Activated T-cell treated with anti-CD3 and anti-CD28 coated beads, Interleukin-2, amount 50 U/mL, for 4 hours (primary cell): ENCODE data around the gene ZNF396. TPM values are rescaled to one million over a fixed set of nuclear protein-coding genes. Genes with fewer than 3 reads are reported as not detected.

ENCODE experiments used
- ATAC-seq, 2 donors: fragments of 200-7000 bp; cut with Tn5 transposase; one replicate each; pipeline ENCODE4 v1.10.0; 2021
- DNase-seq: peaks from one replicate; pipeline ENCODE4 v3.0.0-alpha.2; 2020
- H3K27me3 Mint-ChIP-seq: one replicate; pipeline ENCODE4 v1.8.0; 2021; ENCODE audit warnings: low read depth, mixed read lengths
- H3K36me3 Mint-ChIP-seq: one replicate; pipeline ENCODE4 v1.8.0; 2022; ENCODE audit warnings: mixed read lengths; ENCODE audit not compliant: insufficient read depth
- H3K4me1 Mint-ChIP-seq: one replicate; pipeline ENCODE4 v1.8.0; 2021; ENCODE audit warnings: low read depth, mixed read lengths
- H3K4me3 Mint-ChIP-seq: one replicate; pipeline ENCODE4 v1.8.0; 2021; ENCODE audit warnings: mild to moderate bottlenecking, moderate library complexity, mixed read lengths
- H3K9me3 Mint-ChIP-seq: one replicate; pipeline ENCODE4 v1.8.0; 2021; ENCODE audit warnings: mixed read lengths
- total RNA-seq, 3 donors: library from RNA; stranded (reverse); gene quantifications; one replicate each; pipeline ENCODE4 v1.2.1, GENCODE V29; 2021

Gene ZNF396
- total RNA-seq, 3 donors from 2014 or later, result 0.20 to 0.49 (median 0.29) TPM

DNA sequence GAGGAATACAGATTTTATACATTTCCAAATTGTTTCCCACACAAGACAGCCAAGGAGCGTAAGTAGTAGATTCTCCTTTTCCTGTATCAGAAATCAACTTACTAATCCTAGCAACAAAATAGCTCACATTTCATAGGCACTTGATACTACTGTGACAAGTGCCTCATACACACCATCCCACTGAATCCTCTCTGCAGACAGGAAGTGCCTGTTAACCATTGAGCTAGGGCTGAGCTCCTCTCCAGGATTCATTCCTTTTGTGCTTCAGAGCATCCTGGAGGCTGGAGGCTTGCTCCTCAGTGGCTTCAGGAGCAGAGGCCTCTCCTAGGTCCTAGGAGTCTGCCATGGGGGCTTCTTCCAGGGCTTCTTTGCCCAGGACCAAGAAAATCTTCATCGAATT lies 20.8 kb upstream of the ZNF396 start:
- H3K4me3 Mint-ChIP-seq, result no peak overlapping the region
- H3K4me1 Mint-ChIP-seq, result no peaks in the 10 kb centered on the region
- ATAC-seq (no peak), DNase-seq (no peak)
- no peaks in the 10 kb centered on the region for H3K9me3 Mint-ChIP-seq
- peaks cover 17% of the 10 kb centered on the region for H3K27me3 Mint-ChIP-seq
- no peaks in the 10 kb centered on the region for H3K36me3 Mint-ChIP-seq

DNA sequence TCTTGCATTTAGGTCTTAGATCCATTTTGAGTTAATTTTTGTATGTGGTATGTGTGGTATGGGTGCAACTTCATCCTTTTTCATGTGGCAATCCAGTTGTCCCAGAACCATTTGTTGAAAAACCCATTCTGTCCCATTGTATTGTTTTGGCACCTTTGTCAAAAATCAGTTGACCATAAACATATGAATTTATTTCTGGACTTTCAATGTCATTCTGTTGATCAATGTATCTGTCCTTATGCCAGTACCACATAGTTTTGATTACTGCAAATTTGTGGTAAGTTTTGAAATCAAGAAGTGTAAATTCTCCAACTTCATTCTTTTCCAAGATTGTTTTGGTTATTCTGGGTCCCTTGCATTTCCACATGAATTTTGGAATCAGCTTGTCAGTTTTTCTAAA lies 16.6 kb upstream of the ZNF396 start:
- no peaks in the 10 kb centered on the region for H3K4me1 Mint-ChIP-seq
- H3K27me3 Mint-ChIP-seq, result peaks cover 10% of the 10 kb centered on the region
- H3K4me3 Mint-ChIP-seq, result no peak overlapping the region
- H3K36me3 Mint-ChIP-seq, result no peaks in the 10 kb centered on the region
- peaks cover 4% of the 10 kb centered on the region for H3K9me3 Mint-ChIP-seq
- ATAC-seq (no peak), DNase-seq (no peak)

DNA sequence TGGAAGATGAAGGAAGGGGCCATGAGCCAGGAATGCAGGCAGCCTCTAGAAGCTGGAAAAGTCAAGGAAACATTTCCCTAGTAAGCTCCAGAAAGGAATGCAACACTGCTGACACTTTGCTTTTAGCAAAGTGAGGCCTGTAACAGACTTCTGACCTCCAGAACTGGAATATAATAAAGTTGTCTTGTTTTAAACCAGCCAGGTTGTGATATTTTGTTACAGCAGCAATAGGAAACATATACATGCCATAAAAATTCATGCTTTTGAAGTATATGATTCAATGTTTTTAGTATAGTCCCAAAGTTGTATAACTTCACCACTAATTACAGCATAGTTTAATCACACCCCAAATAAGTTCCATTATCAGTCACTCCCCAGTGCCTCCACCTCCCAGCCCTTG lies 15.2 kb upstream of the ZNF396 start:
- DNase-seq (no peak), ATAC-seq (no peak)
- Mint-ChIP-seq H3K4me3 (no peak overlapping the region), H3K27me3 (peaks cover 12% of the 10 kb centered on the region), H3K36me3 (no peaks in the 10 kb centered on the region), H3K9me3 (peaks cover 4% of the 10 kb centered on the region), H3K4me1 (no peaks in the 10 kb centered on the region)

DNA sequence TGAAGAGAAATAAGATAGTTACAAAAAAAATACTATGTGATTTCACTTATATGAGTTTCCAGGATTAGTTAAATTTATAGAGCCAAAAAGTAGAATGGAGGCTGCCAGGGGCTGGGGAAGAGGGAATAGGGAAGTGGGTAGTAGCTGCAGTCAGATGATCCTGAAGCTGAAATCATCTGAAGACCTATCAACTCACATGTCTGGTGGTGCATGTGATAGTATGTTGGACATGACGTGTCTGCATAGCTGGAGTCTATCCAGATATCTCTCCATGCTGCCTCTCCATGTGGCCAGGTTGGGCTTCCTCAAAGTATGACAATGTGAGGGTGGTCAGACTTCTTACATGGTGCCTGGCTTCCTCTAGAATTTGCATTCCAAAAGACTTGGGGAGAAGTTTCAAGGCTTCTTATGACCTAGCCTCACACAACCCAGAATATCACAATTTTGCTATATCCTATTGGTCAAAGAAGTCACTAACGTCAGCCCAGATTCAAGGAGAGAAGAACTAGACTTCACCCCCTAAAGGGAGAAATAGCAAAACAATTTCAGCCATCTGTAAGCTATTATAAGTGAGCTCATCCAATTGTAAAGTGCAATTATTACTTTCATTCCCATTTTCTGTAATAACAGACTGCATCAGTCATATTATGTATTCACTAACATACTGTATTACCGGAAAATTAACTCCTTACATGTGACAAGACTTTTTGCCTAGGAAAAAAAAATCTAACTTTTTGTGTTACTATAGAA lies 14.0 kb upstream of the ZNF396 start:
- ATAC-seq, result no peak

DNA sequence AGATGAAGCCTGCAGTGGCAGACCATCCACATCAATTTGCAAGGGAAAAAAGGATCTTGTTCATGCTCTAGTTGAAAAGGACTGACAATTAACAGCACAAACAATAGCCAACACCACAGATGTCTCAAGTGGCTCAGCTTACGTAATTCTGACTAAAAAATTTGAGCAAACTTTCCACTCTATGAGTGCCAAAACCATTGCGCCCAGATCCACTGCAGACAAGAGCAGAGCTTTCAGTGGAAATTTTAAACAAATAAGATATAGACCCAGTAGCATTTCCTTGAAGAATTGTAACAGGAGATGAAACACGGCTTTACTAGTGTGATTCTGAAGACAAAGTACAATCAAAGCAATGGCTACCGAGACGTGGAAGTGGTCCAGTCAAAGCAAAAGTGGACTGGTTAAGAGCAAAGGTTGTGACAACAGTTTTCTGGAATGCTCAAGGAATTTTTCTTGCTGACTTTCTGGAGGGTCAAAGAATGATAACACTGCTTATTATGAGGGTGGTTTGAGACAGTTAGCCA lies 12.0 kb upstream of the ZNF396 start:
- no peak overlapping the region for H3K4me3 Mint-ChIP-seq
- H3K27me3 Mint-ChIP-seq, result peaks cover 14% of the 10 kb centered on the region
- DNase-seq (no peak), ATAC-seq (no peak)
- H3K4me1 Mint-ChIP-seq, result peaks cover 2% of the 10 kb centered on the region
- no peaks in the 10 kb centered on the region for H3K36me3 Mint-ChIP-seq
- peaks cover 4% of the 10 kb centered on the region for H3K9me3 Mint-ChIP-seq

More for the DNA sequence above, 14.0 kb upstream of the ZNF396 start:
- Mint-ChIP-seq H3K36me3 (no peaks in the 10 kb centered on the region), H3K4me1 (peaks cover 2% of the 10 kb centered on the region), H3K4me3 (no peak overlapping the region), H3K27me3 (peaks cover 14% of the 10 kb centered on the region), H3K9me3 (peaks cover 4% of the 10 kb centered on the region)
- DNase-seq, result no peak

DNA sequence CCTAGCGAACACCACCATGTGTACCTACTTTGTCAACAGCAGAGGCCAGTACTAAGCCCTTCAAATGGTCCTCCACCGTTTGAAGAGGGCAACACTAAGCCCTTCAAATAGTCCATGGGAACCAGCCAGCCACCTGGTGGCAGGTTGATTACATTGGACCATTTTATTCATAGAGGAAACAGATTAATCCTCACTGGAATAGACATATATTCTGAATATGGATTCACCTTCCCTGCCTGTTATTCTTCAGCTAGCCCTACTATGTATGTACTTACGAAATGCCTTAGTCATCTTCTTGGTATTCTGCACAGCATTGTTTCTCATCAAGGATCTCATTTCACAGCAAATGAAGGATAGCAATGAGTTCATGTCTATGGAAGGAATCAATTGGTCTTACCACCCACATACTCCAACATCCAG lies 10.0 kb upstream of the ZNF396 start:
- H3K9me3 Mint-ChIP-seq, result no peaks in the 10 kb centered on the region
- peaks cover 2% of the 10 kb centered on the region for H3K4me1 Mint-ChIP-seq
- H3K36me3 Mint-ChIP-seq, result no peaks in the 10 kb centered on the region
- ATAC-seq, result peak; percentile 45 to 62
- H3K27me3 Mint-ChIP-seq, result peaks cover 14% of the 10 kb centered on the region
- H3K4me3 Mint-ChIP-seq, result no peak overlapping the region
- no peak for DNase-seq

DNA sequence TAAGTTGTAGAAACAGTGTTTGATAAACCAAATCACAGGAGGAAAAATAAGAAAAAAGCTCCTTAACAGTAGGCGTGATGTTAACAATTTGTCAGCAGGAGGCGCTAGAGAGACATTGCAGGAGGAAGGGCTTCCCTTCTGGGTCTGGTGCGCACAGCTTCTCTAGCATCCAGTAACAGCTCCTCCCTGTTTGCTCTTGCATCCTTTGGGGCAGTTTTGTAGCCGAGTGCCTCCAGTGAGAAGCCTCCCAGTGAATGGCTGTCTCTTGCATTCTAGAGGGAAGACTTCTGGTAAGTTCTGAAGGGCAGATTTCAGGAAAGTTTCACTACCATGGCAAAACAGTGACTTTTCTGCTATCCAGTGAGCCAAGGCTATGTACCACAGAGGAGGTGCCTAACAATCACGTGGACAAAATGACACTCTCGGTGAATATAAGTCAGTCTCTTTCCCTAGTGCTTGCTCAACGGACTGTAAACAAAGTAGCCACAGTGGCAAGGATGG lies 9.5 kb upstream of the ZNF396 start:
- no peaks in the 10 kb centered on the region for H3K36me3 Mint-ChIP-seq
- H3K9me3 Mint-ChIP-seq, result no peaks in the 10 kb centered on the region
- H3K27me3 Mint-ChIP-seq, result peaks cover 14% of the 10 kb centered on the region
- H3K4me1 Mint-ChIP-seq, result peaks cover 2% of the 10 kb centered on the region
- DNase-seq (peak; percentile 52), ATAC-seq (peak; percentile 86 to 91)
- no peak overlapping the region for H3K4me3 Mint-ChIP-seq

DNA sequence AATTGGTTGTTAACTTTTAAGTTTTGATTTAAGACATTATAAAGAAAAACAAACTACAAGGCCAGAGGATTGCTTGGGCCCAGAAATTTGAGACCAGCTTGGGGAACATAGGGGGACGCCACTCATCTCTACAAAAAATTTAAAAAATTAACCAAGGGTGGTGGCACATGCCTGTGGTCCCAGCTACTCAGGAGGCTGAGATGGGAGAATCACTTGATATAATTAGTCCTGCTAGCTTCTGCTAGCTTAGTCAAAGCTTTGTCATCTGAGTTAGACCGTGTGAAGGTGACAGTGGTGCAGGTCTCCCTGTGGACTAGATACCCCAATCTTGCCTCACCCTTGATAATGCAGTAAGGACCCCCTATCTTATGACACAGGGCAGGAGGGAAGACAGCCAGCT lies 6.0 kb upstream of the ZNF396 start:
- Mint-ChIP-seq H3K4me3 (no peak overlapping the region), H3K9me3 (no peaks in the 10 kb centered on the region), H3K4me1 (peaks cover 2% of the 10 kb centered on the region), H3K36me3 (no peaks in the 10 kb centered on the region), H3K27me3 (peaks cover 7% of the 10 kb centered on the region)
- no peak for ATAC-seq
- no peak for DNase-seq

DNA sequence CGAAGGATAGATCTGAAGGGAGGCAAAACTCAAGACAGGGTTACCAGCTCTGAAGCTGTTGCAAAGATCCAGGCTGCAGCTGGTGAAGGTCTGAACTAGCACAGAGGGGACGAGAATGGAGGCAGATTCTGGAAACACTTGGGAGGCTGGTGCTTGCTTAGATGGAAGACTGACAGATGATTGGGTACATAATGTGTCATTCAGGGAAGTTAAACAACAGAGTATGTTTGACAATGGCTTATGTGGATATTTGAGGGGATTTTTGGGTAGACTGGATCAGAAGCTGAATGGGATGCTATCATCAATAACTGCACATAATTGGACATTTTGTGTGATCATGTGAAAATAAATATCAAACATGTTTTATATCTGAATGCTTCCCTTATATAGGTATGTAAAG lies 2.3 kb upstream of the ZNF396 start:
- Mint-ChIP-seq H3K4me3 (no peak overlapping the region), H3K36me3 (no peaks in the 10 kb centered on the region), H3K9me3 (no peaks in the 10 kb centered on the region), H3K27me3 (peaks cover under 1% of the 10 kb centered on the region), H3K4me1 (peaks cover 10% of the 10 kb centered on the region)
- ATAC-seq (no peak), DNase-seq (no peak)

DNA sequence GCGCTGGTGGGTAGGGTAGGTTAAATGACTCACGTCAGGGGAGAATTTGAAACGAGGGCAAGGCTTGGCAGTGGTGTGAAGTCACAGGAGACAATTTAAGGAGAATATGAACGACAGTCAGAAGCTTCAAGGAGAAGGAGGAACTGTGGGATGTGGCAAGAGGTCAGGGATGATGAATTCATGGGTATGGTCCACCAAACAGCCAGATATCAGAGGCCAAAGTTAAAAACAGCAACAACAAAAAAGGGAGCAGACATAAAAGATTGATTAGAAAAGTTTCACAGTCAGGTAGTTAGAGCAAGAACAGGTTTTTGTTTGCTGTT lies 1.4 kb upstream of the ZNF396 start:
- Mint-ChIP-seq H3K4me3 (peak overlapping the region; percentile 0), H3K27me3 (no peaks in the 10 kb centered on the region)
- no peak for DNase-seq

DNA sequence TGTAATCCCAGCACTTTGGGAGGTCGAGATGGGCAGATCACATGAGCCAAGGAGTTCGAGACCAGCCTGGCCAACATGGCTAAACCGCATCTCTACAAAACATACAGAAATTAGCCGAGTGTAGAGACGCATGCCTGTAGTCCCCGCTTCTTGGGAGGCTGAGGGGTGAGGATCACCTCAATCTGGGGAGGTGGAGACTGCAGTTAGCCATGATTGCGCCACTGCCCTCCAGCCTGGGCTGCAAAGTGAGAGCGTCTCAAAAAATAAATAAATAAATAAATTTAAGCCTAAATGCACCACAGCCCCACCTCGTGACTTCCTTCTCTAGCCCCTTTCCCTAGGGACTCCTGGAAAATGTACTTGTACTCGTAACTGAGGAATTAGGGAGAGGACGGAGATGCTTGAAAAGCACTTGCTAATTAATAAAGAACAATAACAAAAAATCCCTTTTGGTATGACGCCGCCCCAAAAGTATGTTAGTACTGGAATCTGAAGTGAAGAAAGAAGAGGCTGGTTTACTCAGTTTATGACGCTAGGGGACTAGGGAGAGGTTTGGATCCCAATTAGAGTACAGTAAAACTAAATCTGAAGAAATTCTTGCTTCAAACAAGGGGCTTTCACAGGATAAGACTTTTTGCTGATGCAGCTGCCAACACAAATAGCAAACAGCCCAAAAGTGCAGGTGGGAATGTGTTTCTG lies 887 bp upstream of the ZNF396 start:
- Mint-ChIP-seq H3K4me1 (peaks cover 10% of the 10 kb centered on the region), H3K36me3 (peaks cover 2% of the 10 kb centered on the region), H3K4me3 (peak overlapping the region; percentile 76), H3K9me3 (no peaks in the 10 kb centered on the region), H3K27me3 (no peaks in the 10 kb centered on the region)
- ATAC-seq, result no peak
- DNase-seq, result no peak

More for the DNA sequence above, 1.4 kb upstream of the ZNF396 start:
- Mint-ChIP-seq H3K9me3 (no peaks in the 10 kb centered on the region), H3K36me3 (peaks cover 2% of the 10 kb centered on the region), H3K4me1 (peaks cover 10% of the 10 kb centered on the region)
- ATAC-seq, result no peak

DNA sequence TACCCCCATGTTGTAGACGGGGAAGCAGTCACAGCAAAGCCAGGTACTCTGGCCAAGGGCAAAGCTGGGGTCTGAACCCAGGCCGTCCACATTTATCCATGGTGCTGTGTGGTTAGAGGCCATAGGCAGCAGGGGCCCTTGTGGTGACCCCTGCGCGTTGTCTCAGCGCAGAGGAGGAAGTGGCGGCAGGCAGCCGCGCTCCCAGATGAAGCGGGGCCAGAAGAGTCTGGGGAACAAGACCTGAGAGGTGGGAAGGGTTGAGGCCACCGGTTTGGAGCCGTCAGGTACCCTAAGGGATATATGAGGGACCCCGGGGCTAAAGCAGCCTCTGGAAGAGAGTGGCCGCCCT lies 770 bp downstream of the ZNF396 start:
- Mint-ChIP-seq H3K9me3 (no peaks in the 10 kb centered on the region), H3K4me3 (peak overlapping the region; percentile 81), H3K27me3 (no peaks in the 10 kb centered on the region), H3K36me3 (peaks cover 2% of the 10 kb centered on the region), H3K4me1 (peaks cover 10% of the 10 kb centered on the region)
- peak; percentile 54 to 56 for ATAC-seq
- no peak for DNase-seq

DNA sequence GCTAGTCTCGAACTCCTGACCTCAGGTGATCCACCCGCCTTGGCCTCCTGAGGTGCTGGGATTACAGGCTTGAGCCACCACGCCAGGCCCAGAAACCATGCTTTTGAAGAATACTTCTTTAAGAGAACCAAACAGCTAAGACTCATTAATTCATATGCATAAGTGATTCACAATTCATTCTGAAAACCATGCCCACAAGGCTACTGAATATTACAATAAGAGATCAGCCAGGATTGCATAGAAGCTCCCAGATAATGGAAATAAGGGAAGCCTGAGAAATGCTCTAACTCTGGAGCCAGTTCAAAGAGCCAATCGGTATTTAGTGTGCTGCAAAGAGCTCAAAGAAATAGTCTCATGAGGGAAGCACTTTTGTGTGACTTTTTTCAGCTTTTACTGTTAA lies 2.4 kb downstream of the ZNF396 start:
- no peaks in the 10 kb centered on the region for H3K27me3 Mint-ChIP-seq
- H3K4me1 Mint-ChIP-seq, result peaks cover 10% of the 10 kb centered on the region
- H3K4me3 Mint-ChIP-seq, result no peak overlapping the region
- H3K9me3 Mint-ChIP-seq, result no peaks in the 10 kb centered on the region
- peaks cover 2% of the 10 kb centered on the region for H3K36me3 Mint-ChIP-seq
- ATAC-seq (no peak), DNase-seq (no peak)

DNA sequence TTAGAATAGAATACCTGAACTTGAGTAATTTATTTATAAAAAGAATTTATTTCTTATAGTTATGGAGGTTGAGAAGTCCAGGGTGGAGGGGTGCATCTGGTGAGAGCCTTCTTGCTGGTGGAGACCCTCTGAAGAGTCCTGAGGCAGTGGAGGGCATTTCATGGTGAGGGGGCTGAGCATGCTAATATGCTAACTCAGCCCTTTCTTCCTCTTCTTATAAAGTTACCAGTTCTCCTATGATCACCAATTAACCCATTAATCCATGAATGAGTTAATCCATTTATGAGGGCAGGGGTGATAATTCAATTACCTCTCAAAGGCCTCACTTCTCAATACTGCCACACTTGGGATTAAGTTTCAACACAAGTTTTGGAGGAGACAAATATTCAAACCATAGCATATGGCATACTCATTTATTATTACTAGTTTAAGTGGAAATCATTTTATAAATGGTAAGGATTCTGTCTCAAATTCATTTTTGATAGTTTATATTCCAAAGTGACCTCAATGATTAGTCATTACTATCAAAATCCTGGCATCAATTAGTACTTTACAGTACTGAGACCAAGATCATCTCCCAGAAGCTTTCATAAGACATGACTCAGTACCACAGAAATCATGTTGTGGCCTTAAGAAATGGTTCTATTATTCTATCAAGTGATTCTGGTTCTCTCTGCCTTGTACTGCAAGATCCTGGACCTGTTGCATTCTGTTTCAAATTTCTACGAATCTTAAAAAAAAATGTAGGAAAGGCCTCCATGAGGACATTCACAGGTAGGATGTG lies 5.5 kb downstream of the ZNF396 start:
- peaks cover 5% of the 10 kb centered on the region for H3K4me1 Mint-ChIP-seq
- ATAC-seq (peak in 1 of 2 donors; percentile 45), DNase-seq (no peak)
- peaks cover 6% of the 10 kb centered on the region for H3K36me3 Mint-ChIP-seq
- no peaks in the 10 kb centered on the region for H3K27me3 Mint-ChIP-seq
- no peaks in the 10 kb centered on the region for H3K9me3 Mint-ChIP-seq
- no peak overlapping the region for H3K4me3 Mint-ChIP-seq
